ENCODE results near the gene WNK4.
A peak's percentile ranks its signal among the peaks of the same experiment; 100 is the strongest.

WNK4 gene

GRCh38 chr17:42743595-42744282, 36.7 kb upstream of the WNK4 start:
- TF ChIP-seq CTCF (IDR thresholded peaks at IDR 0.05; ENCODE audit: low read length) (0 out of 2 replicates have a peak, but pooled peaks have one; percentile 10), EZH2 (optimal IDR thresholded peaks at IDR 0.05; ENCODE audit: low read depth, low read length) (no peak)

GRCh38 chr17:42744283-42744805, 36.1 kb upstream of the WNK4 start:
- DNase-seq: peak; percentile 75
- Histone ChIP-seq H3K27ac (ENCODE audit: low read length) (peak overlapping the region; percentile 78), H3K9me2 (replicated peaks; ENCODE audit: insufficient read depth, low read length) (no peaks in the 10 kb centered on the region), H2AFZ (ENCODE audit: low read length) (peak overlapping the region; percentile 82), H3K4me2 (ENCODE audit: low read depth, low read length) (peak overlapping the region; percentile 99), H3K4me3 (ENCODE audit: low read length) (peak overlapping the region; percentile 78), H4K20me1 (ENCODE audit: insufficient read depth, low read length) (no peaks in the 10 kb centered on the region), H3K9me3 (replicated peaks; ENCODE audit: insufficient read depth, low read length) (no peaks in the 10 kb centered on the region), H3F3A (ENCODE audit: insufficient read depth, low read length) (0 out of 2 replicates have a peak, but pooled peaks cover 5% of the 10 kb centered on the region), H3K79me2 (ENCODE audit: low read length) (peaks cover 42% of the 10 kb centered on the region), H3K27me3 (replicated peaks; ENCODE audit: insufficient read depth, low read length) (no peaks in the 10 kb centered on the region), H3K36me3 (replicated peaks; ENCODE audit: insufficient read depth, low read length) (no peaks in the 10 kb centered on the region), H3K4me1 (ENCODE audit: low read length) (peaks cover 11% of the 10 kb centered on the region), H3K9ac (ENCODE audit: low read length) (peak overlapping the region; percentile 82)
- TF ChIP-seq CTCF (IDR thresholded peaks at IDR 0.05; ENCODE audit: low read length): no peak
- TF ChIP-seq EZH2phosphoT487 (IDR thresholded peaks at IDR 0.05; ENCODE audit: low read length): no peak
- TF ChIP-seq EZH2 (optimal IDR thresholded peaks at IDR 0.05; ENCODE audit: low read depth, low read length): no peak

More at GRCh38 chr17:42743595-42744282, 36.7 kb upstream of the WNK4 start:
- Histone ChIP-seq H3K9me2 (replicated peaks; ENCODE audit: insufficient read depth, low read length) (no peaks in the 10 kb centered on the region), H3F3A (ENCODE audit: insufficient read depth, low read length) (0 out of 2 replicates have a peak, but pooled peaks cover 5% of the 10 kb centered on the region), H3K9ac (ENCODE audit: low read length) (peak overlapping the region; percentile 82), H3K27ac (ENCODE audit: low read length) (peak overlapping the region; percentile 78), H3K4me1 (ENCODE audit: low read length) (peaks cover 11% of the 10 kb centered on the region), H3K4me3 (ENCODE audit: low read length) (peak overlapping the region; percentile 78), H3K79me2 (ENCODE audit: low read length) (peaks cover 45% of the 10 kb centered on the region), H3K27me3 (replicated peaks; ENCODE audit: insufficient read depth, low read length) (no peaks in the 10 kb centered on the region), H2AFZ (ENCODE audit: low read length) (peak overlapping the region; percentile 82), H3K36me3 (replicated peaks; ENCODE audit: insufficient read depth, low read length) (no peaks in the 10 kb centered on the region), H4K20me1 (ENCODE audit: insufficient read depth, low read length) (no peaks in the 10 kb centered on the region), H3K9me3 (replicated peaks; ENCODE audit: insufficient read depth, low read length) (no peaks in the 10 kb centered on the region), H3K4me2 (ENCODE audit: low read depth, low read length) (peak overlapping the region; percentile 99)
- no peak for DNase-seq

- peaks cover 42% of the 10 kb centered on the region for H3K79me2 ChIP-seq (ENCODE audit: low read length)
- peak; percentile 94 for DNase-seq
- peak within 1 kb of the TSS; percentile 78 for H3K4me3 ChIP-seq (ENCODE audit: low read length)
- H3K4me2 ChIP-seq (ENCODE audit: low read depth, low read length): peak within 1 kb of the TSS; percentile 99
- no peaks in the 10 kb centered on the region for H3K9me3 ChIP-seq (replicated peaks; ENCODE audit: insufficient read depth, low read length)
- H3K9ac ChIP-seq (ENCODE audit: low read length): peak within 1 kb of the TSS; percentile 82
- H3K4me1 ChIP-seq (ENCODE audit: low read length): peaks cover 11% of the 10 kb centered on the region
- TF ChIP-seq EZH2phosphoT487 (IDR thresholded peaks at IDR 0.05; ENCODE audit: low read length) (no peak), CTCF (IDR thresholded peaks at IDR 0.05; ENCODE audit: low read length) (no peak), EZH2 (optimal IDR thresholded peaks at IDR 0.05; ENCODE audit: low read depth, low read length) (no peak)
- peak within 1 kb of the TSS; percentile 78 for H3K27ac ChIP-seq (ENCODE audit: low read length)
- H3F3A ChIP-seq (ENCODE audit: insufficient read depth, low read length): 0 out of 2 replicates have a peak, but pooled peaks cover 5% of the 10 kb centered on the region
- no peaks in the 10 kb centered on the region for H3K27me3 ChIP-seq (replicated peaks; ENCODE audit: insufficient read depth, low read length)
- H2AFZ ChIP-seq (ENCODE audit: low read length): peak within 1 kb of the TSS; percentile 82
- no peaks in the 10 kb centered on the region for H3K36me3 ChIP-seq (replicated peaks; ENCODE audit: insufficient read depth, low read length)
- no peaks in the 10 kb centered on the region for H4K20me1 ChIP-seq (ENCODE audit: insufficient read depth, low read length)
- H3K9me2 ChIP-seq (replicated peaks; ENCODE audit: insufficient read depth, low read length): no peaks in the 10 kb centered on the region
Observed at GRCh38 chr17:42744806-42745617, 35.4 kb upstream of the WNK4 start, which contains the start of gene EZH1. EZH1 (minus strand) TSS chr17:42745040; CDS start chr17:42728941, 16,099 bp downstream.

Data from MM.1S (cell line).